Duodenal mucosa (tissue), 2 donors: Measurements from ENCODE around the gene S1PR3.

Source experiments
- H3K27ac ChIP-seq: one replicate; pipeline ENCODE4 v1.7.0; 2013; ENCODE audit warnings: low read depth, low read length
- H3K27me3 ChIP-seq, 2 donors: one replicate each; pipeline ENCODE4 v1.7.0; 2013; ENCODE audit warnings: low read length in 2 of 2, control low read depth in 1 of 2; ENCODE audit not compliant: insufficient read depth in 2 of 2, control insufficient read depth in 1 of 2
- H3K36me3 ChIP-seq, 2 donors: one replicate each; pipeline ENCODE4 v1.7.0; 2013; ENCODE audit warnings: low read length in 2 of 2, control low read depth in 1 of 2; ENCODE audit not compliant: insufficient read depth in 2 of 2, control insufficient read depth in 1 of 2
- H3K4me1 ChIP-seq, 2 donors: one replicate each; pipeline ENCODE4 v1.7.0; 2013; ENCODE audit warnings: low read length in 2 of 2, control low read depth in 1 of 2; ENCODE audit not compliant: insufficient read depth in 2 of 2, control insufficient read depth in 1 of 2
- H3K4me3 ChIP-seq, 2 donors: one replicate each; pipeline ENCODE4 v1.7.0; 2013; ENCODE audit warnings: low read length in 2 of 2, low read depth in 1 of 2
- H3K9ac ChIP-seq, 2 donors: one replicate each; pipeline ENCODE4 v1.7.0; 2013; ENCODE audit warnings: low read length in 2 of 2, low read depth in 1 of 2
- H3K9me3 ChIP-seq, 2 donors: one replicate each; pipeline ENCODE4 v1.7.0; 2013; ENCODE audit warnings: low read length in 2 of 2, control low read depth in 1 of 2; ENCODE audit not compliant: control insufficient read depth in 1 of 2

S1PR3 gene

DNA sequence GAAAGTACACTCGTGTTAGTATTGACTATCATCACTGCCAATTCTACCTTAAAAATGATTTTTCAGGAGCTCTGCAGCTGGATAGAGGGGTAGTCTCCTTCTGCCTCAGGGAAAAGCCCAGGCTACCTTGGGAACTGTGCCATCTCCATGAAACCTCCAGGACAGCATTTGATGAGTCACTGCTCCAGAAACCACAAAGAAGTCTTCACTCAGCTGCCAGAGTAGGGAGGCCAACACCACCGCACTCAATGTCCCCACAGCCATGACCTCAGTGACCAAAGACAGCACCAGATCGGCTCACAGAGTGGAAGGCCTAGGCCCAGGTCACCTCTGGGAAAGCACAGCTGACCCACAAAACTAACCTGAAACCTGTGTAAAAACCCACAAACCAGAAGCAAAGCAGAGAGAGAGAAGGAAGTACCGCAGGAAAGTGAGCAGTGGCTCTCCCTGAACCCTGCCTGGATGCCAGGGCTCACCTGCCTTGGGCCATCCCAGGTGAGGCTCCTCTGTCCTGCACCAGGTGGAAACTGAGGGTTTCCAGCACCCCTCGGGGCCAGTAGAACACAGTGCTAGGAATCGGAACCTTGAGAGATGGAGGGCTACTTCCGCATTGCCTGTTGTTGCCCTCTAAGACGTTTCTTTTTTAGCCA lies 30.0 kb downstream of the S1PR3 start:
- Histone ChIP-seq H3K27me3 (no peaks in the 10 kb centered on the region), H3K27ac (peak overlapping the region; percentile 58), H3K4me1 (peaks cover 0 to 6% of the 10 kb centered on the region in 2 donors), H3K9ac (no peak overlapping the region), H3K36me3 (no peaks in the 10 kb centered on the region), H3K4me3 (no peak overlapping the region), H3K9me3 (no peaks in the 10 kb centered on the region)

DNA sequence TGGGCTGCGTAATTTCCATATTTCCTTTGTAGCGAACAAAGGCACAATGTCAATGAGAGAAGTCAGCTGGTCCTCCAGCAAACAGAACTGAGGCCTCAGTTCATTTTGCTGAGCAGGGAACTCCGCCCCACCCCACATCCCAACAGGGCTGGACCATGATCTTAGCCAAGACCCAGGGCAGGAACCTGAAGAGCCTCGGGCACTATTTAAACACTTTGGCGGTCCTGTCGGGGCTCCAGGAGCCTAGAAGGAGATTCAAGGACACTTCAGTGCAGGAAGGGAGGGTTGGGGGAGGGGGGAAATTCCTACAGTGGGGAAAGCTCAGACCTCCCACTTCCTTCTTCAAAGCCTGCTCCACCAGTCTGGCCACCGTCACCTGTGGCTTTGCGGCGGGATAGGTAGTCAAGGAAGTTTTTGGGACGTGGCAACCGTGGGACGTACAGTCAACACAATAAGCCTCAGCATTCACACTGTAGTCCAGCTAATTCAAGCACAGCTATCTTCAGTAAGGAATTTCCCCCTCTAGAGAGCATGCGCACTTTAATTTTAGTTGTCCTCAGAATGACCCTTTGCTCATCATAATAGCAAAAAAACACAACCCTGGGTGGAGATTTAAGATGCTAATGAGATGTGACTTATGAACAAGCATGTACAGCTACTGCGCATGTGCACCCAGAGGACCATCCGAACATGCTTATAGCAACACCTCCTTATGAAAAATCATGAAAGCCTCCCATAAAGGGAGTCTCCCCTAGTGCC lies 30.9 kb downstream of the S1PR3 start:
- H3K27me3 ChIP-seq = no peaks in the 10 kb centered on the region
- no peaks in the 10 kb centered on the region for H3K9me3 ChIP-seq
- H3K9ac ChIP-seq = no peak overlapping the region
- H3K36me3 ChIP-seq = no peaks in the 10 kb centered on the region
- H3K27ac ChIP-seq = peak overlapping the region; percentile 58
- H3K4me3 ChIP-seq = no peak overlapping the region
- peaks cover 0 to 6% of the 10 kb centered on the region in 2 donors for H3K4me1 ChIP-seq

DNA sequence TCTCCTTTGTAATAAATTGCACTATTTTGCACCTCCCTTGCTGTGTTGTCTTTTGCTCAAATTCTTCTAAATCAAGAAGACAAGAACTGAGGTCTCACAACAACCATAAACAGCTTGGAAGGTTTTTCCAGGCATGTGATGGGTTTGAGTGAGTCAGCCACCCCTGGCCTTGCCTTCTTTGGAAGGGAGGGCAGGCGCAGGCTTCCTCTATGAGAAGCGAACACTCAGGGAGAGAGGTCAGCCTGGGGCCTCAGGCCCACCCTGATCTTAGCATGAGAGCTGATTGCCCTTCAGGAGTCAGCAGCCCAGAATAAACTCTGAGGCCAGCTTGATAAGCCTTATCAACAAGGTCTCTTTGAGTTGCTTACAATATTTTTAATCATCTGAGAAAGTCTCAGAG lies 31.6 kb downstream of the S1PR3 start:
- peaks cover 0 to 6% of the 10 kb centered on the region in 2 donors for H3K4me1 ChIP-seq
- peak overlapping the region; percentile 30 for H3K27ac ChIP-seq
- H3K9me3 ChIP-seq = no peaks in the 10 kb centered on the region
- no peak overlapping the region for H3K9ac ChIP-seq
- no peaks in the 10 kb centered on the region for H3K36me3 ChIP-seq
- no peaks in the 10 kb centered on the region for H3K27me3 ChIP-seq
- no peak overlapping the region for H3K4me3 ChIP-seq

DNA sequence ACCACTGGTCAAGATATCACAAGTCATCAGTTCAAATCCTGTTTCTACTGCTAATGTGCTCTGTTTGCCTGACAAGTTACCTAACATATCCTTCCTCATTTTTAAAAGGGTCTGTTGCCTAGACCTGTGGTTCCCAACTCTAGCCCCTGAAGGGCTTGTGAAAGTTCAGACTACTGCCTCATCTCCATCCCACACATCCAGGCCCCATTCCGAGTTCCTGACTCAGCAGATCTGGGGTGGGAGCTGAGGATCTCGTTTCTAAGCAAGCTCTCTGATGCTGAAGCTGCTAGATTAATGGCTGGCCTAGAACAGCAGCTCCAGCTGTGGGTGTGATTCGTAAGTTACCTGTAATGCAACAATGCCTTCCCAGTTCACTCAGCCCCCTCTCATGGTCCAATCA lies 32.5 kb downstream of the S1PR3 start:
- no peak overlapping the region for H3K27ac ChIP-seq
- H3K4me1 ChIP-seq = peaks cover 0 to 6% of the 10 kb centered on the region in 2 donors
- H3K27me3 ChIP-seq = no peaks in the 10 kb centered on the region
- no peaks in the 10 kb centered on the region for H3K9me3 ChIP-seq
- no peak overlapping the region for H3K4me3 ChIP-seq
- H3K9ac ChIP-seq = no peak overlapping the region
- no peaks in the 10 kb centered on the region for H3K36me3 ChIP-seq

DNA sequence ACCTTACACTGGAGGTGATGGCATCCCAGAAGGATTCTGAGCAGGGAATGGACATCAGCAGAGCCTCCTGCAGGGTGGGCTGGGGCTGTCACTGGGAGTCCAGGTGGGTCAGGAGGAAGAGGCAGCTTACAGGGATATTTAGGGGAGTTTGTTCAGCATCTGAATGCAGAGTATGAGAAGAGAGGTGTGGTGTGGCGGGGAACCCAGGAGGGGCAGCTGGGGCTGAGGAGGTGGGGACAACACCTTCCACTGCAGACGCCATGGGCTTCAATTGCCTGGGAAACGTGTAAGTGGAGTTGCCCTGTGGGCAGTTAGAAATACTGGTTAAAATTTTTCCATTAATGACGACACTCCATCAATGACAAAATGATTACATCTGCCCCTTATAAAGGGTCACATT lies 33.5 kb downstream of the S1PR3 start:
- Histone ChIP-seq H3K9me3 (peaks cover 0 to 5% of the 10 kb centered on the region in 2 donors), H3K4me3 (no peak overlapping the region), H3K36me3 (no peaks in the 10 kb centered on the region), H3K4me1 (peaks cover 0 to 6% of the 10 kb centered on the region in 2 donors), H3K27ac (no peak overlapping the region), H3K9ac (no peak overlapping the region), H3K27me3 (no peaks in the 10 kb centered on the region)

DNA sequence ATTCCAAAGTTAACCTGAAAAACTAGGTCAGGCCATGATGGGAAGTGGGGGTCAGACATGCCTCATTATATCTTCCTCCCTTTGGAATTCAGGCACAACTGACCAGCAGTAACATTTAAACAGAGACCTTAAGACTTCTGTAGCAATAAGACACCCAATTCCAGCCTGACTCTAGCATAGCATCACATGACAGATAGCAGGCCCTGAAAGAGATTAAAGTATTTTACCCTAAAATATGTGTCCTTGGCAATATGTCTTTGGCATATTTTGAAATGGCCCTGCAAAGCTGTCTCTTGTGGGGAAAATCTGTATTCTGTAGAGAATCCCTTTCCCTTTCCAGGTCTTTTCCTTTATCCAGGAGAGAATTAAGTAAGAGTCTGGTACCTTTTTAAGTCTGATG lies 34.3 kb downstream of the S1PR3 start:
- H3K27ac ChIP-seq = no peak overlapping the region
- H3K27me3 ChIP-seq = no peaks in the 10 kb centered on the region
- H3K36me3 ChIP-seq = no peaks in the 10 kb centered on the region
- no peak overlapping the region for H3K4me3 ChIP-seq
- no peak overlapping the region for H3K9ac ChIP-seq
- peaks cover 0 to 6% of the 10 kb centered on the region in 2 donors for H3K4me1 ChIP-seq
- H3K9me3 ChIP-seq = peaks cover 5 to 6% of the 10 kb centered on the region in 2 donors

DNA sequence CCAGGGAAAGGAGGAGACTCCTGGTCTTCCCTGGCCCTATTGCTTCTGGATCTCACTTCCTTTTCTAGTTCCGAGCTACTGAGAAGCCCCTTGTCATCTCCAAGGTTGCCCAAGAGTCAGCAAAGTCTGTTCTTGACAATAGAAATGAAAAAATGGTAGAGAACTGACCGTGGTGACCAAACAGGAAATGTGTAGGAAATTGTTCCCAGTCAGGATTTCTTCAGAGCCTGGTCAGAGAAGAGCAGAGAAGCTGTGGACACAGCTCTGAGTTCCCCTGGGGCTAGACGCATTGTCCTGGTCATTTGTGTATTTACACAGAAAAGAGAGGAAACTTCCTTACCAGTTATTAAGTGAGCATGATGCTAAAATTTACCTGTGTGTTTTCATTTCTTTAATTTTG lies 35.6 kb downstream of the S1PR3 start:
- Histone ChIP-seq H3K27me3 (no peaks in the 10 kb centered on the region), H3K27ac (no peak overlapping the region), H3K4me3 (no peak overlapping the region)

DNA sequence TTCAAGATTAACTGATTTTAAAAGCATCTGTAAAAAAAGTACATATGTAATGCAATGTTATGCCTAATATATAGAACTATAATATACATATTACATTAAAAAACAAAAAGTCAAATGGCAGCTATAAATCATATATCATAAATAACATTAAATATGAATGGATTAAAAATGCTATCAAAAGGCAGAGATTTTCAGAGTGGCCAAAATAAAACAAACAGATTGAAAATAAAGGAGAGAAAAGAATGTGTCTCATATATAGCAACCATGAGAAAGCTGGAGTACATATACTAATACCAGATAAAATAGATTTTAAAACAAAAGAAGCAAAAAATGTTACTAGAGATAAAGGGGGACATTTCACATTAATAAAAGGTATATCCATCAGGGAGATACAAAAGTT lies 38.5 kb downstream of the S1PR3 start:
- H3K36me3 ChIP-seq = no peaks in the 10 kb centered on the region
- H3K27me3 ChIP-seq = no peaks in the 10 kb centered on the region
- H3K4me1 ChIP-seq = no peaks in the 10 kb centered on the region
- H3K27ac ChIP-seq = no peak overlapping the region
- H3K9me3 ChIP-seq = peaks cover 5 to 6% of the 10 kb centered on the region in 2 donors
- H3K4me3 ChIP-seq = no peak overlapping the region
- H3K9ac ChIP-seq = no peak overlapping the region

More for the DNA sequence above, 35.6 kb downstream of the S1PR3 start:
- Histone ChIP-seq H3K9me3 (peaks cover 5 to 6% of the 10 kb centered on the region in 2 donors), H3K9ac (no peak overlapping the region), H3K36me3 (no peaks in the 10 kb centered on the region), H3K4me1 (peaks cover 0 to 4% of the 10 kb centered on the region in 2 donors)

DNA sequence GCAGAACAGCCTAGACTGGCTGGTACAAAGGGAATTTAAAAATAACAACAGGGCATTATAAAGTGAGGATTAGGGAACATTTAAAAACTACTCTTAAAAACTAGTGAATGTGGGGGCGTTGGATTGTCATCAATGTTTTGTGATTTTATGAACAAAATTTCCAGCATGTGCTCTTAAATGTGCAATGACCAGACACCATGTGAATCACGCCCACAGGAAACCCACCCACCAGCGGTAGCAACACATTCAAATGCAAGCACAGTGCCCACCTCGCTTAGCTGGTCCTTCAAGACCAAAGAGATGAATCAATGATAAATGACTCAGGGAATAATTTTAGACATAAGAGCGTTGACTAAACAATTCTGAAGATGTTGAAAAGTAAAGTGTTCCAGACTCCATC lies 40.9 kb downstream of the S1PR3 start:
- no peak overlapping the region for H3K9ac ChIP-seq
- peaks cover 5 to 6% of the 10 kb centered on the region in 2 donors for H3K9me3 ChIP-seq
- no peaks in the 10 kb centered on the region for H3K36me3 ChIP-seq
- H3K27me3 ChIP-seq = no peaks in the 10 kb centered on the region
- no peak overlapping the region for H3K27ac ChIP-seq
- H3K4me3 ChIP-seq = no peak overlapping the region
- H3K4me1 ChIP-seq = no peaks in the 10 kb centered on the region

DNA sequence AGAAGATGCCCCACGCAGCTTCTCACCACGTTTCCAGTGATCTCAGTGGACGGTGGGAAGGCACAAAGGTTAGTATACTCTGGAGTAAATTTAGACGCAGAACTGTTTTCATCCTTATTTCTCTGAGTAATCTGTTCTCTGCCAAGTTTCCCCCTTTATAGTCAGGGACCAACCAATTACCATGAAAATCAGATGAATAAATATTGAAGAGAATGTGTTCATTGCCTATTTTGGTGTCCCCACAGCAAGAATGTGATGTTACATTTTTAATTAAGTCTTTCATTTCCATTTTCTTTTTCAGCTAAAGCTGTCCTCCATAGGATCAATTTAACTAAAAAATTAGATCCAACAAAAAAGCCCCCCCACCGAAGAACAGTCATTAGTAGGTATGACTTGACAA lies 41.4 kb downstream of the S1PR3 start:
- H3K9me3 ChIP-seq = peaks cover 5 to 6% of the 10 kb centered on the region in 2 donors
- no peak overlapping the region for H3K9ac ChIP-seq
- peaks cover 0 to 3% of the 10 kb centered on the region in 2 donors for H3K4me1 ChIP-seq
- no peaks in the 10 kb centered on the region for H3K36me3 ChIP-seq
- H3K27ac ChIP-seq = no peak overlapping the region
- H3K4me3 ChIP-seq = no peak overlapping the region
- H3K27me3 ChIP-seq = no peaks in the 10 kb centered on the region
